Brain pericyte (primary cell): ENCODE measurements around the gene PTGES.

Source experiments
- DNase-seq: peaks from one replicate; pipeline ENCODE4 v3.0.0-alpha.2; 2012; ENCODE audit warnings: low read depth, low spot score

Gene PTGES

GRCh38 chr9:129694243-129694646, 58.6 kb downstream of the PTGES start:
- no peak for DNase-seq

DNA sequence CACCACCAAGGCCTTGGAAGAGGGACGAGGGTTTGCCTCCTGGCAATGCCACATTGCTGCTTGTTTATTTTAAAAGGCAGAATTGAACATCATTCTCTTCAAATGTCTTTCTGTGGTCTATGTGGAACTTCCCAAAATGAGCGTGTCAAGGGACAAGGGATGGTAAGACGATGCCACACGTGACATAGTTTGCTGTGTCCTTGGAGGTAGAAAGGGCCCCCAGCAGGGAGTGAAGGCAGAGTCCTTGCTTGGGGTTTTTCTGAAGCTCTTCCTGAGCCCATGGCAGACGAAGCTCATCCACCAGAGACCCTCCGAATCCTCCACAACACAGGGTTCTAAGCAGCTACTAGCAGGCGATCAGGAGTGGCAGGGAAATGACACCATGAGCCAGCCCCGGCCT, 59.1 kb downstream of the PTGES start:
- no peak for DNase-seq

GRCh38 chr9:129692534-129692933, 60.3 kb downstream of the PTGES start:
- DNase-seq = no peak
